ENCODE measurements around the gene ROPN1.
"Not testable (repeated sequence)": the region's sequence is repeated elsewhere in the genome, so short reads cannot be mapped to it uniquely, and the experiment has no call there.

ROPN1 gene

DNA sequence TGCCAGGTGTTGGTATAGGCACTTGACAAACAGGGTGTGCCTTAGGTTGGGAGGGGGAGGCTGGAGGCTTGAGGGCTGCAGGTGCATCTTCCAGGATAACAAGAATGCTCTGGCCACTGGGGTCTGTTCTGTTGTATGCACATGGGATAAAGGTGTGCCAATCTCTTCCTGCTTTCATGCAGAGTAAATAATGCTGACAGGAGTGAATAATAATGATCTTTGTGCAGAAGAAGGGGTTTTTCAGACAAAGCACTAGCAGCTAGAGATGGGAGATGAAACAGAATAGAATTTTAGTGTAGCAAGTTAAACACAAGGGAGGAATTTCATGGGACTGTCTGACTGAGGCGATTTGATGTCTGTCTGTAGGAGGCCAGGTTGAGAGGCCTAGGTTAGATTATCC, 1.9 kb upstream of the ROPN1 start:
- no peak for DNase-seq

DNA sequence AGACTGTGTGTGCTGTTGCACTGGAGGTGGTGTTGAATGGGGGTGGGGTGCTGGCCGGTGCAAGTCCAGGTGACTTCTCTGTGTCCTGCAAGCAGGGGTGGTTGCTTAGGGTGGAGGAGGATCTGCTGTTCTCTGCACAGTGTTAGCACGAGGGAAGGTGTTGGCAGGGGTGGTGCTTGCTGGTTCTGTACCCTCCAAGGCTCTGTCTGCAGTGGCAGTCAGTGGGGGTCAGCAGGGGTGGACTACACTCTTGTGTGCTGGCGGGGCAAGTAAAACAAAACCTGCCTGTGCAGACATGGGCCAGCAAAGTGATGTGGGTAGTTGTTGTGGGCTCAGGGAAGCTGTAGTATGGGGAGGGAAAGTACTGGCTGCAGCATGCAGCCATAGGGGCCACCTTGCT, 5.5 kb downstream of the ROPN1 start:
- no peak for DNase-seq

DNA sequence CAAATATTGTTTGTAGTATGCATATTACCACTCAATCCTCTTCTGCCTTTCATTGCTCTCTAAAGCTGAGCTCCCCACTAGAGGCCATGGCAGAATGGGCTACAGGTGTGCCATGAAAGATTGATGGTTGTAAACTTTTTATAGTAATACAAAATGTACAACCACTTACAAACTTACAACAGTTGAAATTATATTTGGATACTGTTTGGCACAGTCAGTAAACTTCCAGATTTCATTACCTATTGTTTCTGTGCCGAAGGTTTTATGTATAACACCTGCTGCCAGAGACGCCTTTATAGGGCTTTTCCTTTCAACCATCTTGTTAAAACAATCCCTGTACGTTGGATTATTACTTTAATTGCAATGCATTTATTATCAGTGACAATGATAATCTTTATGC, 7.0 kb downstream of the ROPN1 start:
- no peak for DNase-seq

DNA sequence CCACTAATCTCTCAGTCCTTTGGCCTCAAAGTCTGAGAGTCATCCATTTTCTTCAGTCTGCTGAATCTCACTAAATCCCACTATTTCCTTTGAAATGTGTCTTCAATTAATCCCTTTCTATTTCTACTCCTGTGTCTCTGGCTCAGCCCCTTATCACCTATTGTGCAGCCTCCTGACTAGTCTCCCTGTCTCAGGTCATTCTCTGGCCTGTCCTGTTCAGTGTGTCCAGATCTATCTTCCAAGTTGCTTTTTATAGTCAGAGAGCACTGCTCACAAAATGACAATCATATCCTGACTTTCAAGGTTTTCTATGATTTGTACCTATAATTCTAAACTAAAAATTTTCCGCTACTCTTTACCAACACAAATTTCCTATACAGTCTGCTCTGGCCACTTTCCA, 7.6 kb downstream of the ROPN1 start:
- DNase-seq = no peak

DNA sequence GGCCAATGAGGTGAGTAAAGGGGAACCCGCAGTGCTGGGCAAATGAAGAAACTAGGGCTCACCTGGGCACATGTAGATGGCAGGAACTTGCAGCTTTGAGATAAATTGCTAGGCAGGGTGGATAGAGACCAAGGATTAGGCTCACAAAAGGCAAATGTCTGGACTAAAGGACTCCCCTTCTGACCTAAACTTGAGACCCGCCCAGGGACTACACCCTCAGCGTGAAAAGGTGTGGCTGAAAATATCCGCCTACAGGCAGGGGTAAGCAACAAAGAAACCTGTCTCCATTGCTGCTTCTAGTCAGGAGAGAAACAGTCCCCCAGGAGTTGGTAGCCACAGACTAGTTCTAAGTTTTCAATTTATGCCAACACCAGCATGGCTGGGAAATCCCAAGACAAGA, 10.6 kb downstream of the ROPN1 start:
- DNase-seq = not testable (repeated sequence)

DNA sequence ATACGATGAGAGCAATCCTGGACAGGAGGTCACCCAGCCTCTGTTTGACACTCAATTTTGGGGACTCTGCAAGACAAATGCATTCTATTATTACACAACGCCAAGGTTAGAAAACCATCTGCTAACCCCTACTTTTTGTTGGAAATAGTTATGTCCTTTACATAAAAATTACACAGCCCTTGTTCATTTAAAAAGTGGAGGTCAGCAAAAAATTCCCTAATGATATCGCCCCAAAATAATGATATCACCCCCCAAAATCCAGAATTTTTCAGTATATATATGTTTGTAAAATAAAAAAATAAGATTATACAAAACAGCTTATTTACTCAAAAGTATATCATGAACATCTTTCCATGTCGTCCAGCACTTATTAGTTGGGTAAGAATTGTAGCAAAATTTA, 11.4 kb downstream of the ROPN1 start:
- DNase-seq = no peak

DNA sequence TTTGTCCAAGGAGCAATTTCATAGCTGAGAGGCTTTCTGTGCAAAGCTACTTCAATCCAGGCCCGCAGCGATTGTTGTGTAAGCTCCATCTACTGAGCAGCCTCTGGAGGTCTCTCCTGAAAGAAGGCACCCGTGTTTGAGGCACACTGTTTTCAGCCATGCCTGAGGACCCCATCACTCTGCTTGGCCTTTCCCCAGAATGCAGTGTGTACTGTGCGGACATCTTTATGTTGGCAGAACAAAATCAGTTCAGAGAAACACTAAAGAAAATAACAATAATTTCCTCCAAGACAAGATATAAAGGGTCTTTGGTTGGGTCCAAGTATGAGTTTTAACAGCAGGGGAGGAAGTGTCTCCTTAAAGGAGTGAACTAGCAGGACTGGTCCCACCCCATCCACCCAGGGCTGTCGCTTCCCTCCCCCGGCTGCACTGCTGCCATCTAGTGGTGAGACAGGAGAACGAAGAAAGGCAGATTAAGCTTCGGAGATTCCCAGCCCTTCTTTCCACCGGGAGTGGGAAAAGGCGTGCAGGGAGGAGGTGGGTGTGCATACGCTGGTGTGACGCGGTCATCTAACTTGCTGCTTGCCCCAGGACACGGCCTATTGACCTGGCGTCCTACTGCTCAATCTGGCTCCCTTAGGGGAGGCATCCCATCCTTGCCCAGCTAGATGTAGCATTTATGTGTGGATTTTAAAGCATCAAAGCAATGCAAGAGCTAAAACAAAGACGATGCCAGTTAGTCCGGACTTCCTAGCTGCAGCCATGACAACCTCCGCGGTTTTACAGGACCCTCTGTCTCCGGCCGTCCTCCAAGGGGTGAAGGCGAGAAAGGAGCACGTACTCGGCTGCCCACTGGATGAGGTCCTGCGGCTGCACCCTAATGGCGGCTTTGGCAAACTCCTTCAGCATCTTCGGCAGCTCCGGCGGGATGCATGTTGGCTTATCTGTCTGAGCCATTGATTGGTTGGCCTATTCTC, 12.1 kb downstream of the ROPN1 start:
- peak in 1 of 2 donors; percentile 38 for DNase-seq

DNA sequence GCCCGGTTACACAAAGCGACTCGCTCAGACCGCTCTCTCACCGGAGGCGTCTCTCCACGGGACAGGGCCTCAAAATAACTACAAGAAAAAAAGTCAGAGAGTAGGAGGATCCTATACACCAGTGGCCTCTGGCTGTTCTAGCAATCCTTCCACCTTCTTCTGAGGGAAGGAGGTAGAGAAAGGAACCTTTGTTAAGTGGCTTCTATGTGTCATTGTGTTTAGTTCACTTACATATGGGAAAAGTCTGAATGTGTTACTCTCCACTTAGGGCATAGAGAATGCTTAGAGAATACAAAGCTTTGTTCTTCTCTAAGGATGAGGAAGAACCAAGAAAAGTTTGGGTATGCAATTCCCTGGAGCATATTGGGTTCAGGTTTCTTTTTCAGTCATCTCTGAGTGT, 15.0 kb downstream of the ROPN1 start:
- DNase-seq = not testable (repeated sequence)

DNA sequence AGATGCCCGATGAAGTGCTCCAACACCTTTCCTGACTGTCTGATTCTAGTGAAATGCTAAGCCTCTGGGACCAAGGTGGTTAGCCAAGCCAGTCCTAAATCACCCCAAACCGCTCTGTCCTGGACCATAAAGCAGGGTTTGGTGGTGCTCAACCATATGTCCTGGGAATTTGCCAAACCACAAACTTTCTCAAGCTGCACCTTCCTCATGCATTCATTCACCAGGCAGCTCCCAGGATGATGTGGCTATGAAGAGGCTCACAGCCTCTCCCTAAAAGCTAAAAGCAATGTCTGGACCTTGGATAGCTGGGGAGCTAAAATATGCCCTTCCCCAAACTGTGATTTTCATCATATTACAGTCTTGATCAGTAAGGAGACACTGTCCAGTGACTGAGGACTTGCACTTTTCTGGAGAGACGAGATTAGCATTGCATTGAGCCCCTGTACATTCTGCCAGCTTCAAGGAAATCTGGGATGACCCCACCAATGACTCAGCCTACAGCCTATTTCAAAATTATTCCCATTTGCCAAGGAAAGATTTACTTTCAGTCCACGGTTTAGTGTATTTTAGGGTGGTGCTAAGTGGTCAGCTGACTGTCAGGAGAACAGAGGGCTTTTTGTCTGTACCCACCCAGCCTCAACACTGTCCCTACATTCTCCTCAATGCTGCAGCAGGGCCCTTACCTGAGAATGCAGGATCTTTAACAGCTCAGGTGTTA, 15.6 kb downstream of the ROPN1 start:
- DNase-seq = not testable (repeated sequence)

DNA sequence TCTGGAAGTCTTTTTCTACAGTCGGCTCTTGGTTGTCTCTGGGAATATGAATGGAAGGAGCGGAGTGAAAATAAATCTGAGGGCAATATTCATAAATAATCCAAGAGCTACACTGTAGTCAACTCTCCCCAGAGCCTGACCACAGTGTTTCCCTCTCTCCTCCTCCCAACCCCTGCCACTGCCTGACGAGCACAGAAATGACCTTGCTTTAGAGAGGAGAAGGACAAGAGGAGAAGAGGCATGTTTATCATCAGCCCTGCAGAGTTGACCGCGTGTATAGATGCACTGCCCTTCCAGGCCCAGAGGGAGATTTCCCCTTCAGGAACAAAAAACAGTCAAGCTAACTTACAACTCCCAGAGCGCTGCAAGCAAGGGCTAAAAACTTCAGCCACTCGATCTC, 16.9 kb downstream of the ROPN1 start:
- not testable (repeated sequence) for DNase-seq

DNA sequence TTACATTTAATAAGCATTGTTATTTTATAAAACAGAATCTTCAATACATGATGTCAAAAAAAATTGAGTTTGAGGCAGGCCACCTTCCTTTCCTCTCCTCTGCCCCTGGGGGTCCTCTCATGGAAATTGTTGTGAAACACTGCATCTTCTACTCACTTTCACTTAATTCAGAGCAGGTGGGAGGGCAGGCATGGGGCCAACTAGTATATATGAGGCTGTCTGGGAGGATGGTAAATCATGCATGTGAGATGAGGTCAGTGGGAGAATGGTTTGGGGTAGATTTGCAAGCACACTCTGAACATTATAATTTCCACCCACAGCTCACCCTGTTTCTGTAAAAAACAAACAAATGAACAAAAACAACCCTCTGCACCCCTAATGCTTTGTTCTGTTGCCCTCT, 20.5 kb downstream of the ROPN1 start:
- no peak for DNase-seq

DNA sequence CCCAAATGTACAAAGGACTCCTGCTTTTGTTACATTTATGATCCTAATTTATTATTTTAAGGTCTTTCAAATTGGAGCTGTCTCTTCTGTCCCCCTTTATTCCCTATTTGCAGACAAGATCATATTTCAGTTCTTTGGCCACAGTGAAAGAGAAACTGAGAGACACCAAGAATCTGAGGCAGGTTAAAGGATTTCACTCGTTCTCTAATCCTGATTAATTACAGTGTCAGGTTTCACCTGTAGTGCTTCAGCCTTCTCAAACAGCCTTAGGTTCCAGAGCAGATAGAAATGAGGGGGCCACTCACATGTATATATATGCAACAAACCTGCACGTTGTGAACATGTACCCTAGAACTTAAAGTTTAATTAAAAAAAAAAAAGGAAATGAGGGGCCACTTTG, 24.7 kb downstream of the ROPN1 start:
- not testable (repeated sequence) for DNase-seq

DNA sequence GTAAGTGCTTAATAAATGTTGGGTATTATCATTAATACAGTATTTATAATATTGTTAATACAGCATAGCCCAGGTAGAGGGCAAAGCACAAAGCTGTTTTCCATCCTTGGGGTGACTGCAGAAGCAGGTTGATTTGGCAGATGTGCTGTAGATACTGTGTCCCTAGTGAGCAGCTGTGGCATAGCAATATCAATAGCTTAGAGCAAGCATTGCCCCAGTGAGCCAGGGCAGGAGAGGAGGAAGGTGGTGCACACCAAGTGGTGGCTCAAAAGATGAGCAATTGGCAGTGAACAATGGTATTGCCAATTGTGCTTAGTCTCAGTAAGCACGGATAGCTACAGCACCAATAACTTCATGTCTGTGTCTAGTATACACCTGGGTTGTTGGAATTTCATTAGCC, 25.1 kb downstream of the ROPN1 start:
- not testable (repeated sequence) for DNase-seq

DNA sequence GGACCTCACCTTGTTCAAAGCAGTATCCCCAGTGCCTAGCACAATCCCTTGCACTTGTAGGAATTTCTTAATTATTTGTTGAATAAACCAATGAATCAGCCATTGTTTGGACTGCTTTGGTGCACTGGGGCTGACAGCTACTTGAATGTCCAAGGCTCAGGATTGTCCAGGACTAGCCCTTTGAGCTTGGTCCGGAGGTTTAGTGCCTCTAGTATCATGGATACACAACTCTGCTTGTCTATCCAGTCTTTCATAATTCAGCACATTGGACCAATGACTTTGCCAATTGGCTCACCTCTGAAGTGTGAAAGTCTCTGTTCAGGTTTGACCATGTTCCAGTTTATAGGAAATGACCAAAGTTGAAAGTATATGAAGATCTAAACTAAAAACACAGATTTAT, 27.1 kb downstream of the ROPN1 start:
- DNase-seq = not testable (repeated sequence)

DNA sequence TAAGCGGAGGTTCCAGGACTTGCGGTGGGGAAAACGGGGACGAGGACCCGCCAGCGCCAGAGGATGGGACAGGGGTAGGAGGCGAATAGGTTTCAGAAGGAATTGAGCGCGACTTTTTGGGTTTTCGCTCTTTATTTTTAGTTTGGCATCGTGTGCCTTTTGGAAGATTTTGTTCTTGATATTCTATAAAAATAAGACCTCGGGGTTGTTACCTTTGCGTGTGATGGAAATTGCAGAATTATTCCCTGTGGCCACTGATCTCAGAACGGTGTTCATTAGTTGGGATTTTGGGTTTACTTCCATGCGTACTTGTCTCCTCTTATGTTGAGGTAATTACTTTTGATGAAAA, 30.4 kb downstream of the ROPN1 start:
- no peak for DNase-seq

DNA sequence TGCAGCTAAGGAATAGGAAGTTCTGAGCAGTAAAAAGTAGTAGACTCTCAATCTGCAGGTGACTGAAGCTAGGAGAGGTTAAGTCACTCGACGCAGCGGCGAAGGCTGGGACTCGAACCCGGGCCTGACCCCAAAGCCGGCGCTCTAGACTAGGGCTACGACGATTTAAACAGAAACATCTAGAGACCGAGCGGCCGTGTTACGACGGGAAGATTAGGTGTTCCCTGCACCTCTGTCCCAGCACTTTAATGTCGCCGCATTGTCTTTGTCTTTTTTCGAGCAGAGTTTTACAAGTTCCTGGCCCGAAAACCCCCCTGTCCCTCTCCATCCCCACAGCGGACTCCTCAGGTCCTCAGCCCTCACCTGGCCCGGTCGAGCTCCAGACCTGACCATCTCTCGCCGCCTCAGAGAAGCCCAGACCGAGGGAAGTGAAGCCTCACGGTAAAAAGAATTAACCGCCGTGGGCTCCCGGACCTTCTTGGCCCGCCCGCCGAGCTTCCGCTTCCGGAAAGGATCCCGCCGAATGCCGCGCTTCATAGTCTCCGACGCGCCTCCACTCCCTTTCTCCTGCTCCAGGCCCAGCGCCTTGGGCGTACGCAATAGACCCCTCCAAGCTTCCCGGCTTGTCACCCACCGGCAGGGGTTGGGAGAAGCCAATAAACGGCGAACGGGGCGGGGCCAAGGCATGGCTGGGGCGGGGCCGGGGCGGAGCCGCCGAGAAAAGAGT, 31.0 kb downstream of the ROPN1 start, which contains the start of gene CCDC14:
TSS of gene CCDC14 (minus strand) at position 449 of the 727 bp plus-strand sequence. CDS start at position 393, 56 bp downstream.
- DNase-seq = peak; percentile 72 to 81

DNA sequence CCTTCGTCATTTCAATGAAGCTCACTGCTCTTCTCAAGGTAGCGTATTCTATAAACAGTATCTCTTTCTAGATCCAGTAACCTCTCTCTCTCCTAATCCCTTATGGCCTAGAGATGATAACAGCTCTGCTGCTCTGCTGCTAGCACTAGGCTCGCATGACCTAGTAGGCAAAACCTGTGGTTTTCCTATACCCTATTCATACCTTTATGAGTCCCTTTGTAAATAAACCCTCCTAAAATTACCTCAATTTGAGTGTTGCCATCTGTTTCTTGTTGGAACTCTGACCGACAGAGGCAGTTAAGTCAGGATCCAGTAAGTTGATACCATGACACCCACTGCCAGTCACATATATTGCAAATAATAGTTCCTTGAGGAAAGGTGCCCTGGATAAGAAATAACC, 38.2 kb downstream of the ROPN1 start:
- DNase-seq = no peak

DNA sequence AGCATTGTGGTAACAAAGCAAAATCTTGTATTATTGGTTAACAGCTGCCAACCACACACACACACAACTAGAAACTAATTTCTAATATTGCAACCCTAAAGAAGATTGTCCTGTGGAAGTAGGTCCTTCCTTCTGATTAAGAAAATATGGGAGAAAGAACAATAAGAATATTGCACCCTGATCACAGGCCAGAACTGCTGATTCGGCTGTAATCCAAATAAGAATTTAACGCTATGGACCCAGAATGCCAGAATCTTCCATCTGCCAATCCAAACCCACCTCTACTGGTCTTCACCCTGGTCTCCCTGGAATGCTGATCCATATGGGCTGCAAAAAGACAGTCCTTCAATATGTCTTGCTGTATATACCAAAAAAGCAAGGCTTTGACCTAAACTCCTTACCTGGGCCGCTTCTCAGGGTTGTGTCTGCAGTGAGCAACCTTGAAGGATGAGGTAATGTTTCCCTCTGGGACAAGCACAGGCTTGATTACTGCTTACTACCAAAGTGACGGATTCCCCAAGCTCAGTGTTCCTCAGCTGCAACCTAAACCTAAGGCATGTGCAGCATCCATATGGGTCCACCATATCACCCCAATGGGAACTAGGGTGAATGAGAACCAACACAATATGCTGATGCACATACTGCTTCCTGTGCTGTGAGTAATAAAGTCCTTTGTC, 38.9 kb downstream of the ROPN1 start:
- no peak for DNase-seq

DNA sequence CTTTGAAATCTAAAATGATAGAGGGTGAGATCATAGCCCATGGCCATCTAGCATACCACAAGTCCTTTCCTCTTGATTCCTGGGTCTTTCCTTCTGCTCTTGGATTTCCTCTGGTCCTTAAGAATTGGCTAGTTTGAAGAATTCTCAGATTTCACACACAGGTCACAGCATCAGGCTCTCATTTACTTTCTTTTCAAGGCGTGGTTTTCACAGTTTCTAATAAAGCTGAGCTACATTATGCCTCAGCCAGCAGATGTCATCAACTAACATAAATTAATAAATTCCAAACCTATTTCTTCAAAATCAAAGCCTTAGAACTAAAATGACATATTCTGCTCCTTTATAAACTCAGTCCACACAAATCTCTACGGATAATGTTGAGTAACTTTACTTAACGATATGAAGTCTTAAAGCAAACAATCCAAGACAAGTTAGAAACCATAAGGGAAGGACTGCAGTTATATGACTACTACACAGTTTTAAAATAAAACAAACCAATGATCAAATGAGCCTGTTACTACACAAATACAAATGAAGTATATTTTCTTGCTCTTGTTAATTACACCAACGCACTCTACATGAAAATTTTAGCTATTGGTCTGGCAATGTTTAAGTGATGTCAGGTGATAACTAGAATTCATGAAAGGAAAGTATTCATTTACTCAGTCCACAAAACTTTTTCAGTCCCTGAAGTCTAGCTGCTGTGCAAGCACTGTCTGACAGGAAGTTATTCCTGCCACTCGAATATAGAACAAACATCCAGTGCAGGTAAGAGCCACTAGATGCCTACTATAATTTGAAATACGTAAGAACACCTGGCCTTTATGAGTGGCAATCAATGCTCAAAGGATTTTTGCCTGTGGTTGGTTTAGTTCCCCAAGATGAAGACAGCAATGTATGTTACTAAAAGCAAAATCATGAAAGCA, 40.1 kb downstream of the ROPN1 start:
- DNase-seq = no peak

DNA sequence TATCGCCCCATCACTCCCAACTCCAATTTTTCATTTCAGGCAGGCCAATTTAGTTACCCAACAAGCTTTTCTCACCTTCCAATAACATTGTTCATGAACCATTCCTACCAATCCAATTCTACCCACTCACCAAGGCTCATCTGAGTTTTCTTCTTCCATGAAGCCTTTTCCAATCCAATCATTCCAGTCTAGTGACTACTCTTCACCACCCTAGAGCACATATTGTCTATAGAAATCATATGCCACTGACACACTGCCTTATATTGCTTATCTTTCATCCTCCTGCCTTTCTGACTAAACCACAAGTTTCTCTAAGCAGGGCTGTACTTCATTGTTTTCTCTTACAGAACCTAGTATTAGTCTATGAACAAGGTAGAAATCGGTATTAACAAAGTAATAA, 42.3 kb downstream of the ROPN1 start:
- no peak for DNase-seq

DNA sequence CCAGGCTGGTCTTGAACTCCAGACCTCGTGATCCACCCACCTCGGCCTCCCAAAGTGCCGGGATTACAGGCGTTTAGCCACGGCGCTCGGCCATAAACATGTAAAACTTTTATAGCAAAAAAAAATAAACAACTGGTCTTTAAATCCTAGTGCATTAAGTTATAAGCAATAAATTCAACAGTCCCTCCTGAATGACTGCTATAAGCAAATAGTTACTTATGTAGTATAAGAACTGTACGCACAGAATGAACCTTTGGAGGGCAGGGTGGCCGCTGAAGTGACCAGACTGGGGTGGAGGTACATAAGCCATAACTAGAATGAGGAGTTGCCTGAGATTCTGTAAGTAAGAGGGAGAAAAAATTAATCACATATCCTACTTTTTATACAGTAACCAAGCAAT, 43.5 kb downstream of the ROPN1 start:
- no peak for DNase-seq

DNA sequence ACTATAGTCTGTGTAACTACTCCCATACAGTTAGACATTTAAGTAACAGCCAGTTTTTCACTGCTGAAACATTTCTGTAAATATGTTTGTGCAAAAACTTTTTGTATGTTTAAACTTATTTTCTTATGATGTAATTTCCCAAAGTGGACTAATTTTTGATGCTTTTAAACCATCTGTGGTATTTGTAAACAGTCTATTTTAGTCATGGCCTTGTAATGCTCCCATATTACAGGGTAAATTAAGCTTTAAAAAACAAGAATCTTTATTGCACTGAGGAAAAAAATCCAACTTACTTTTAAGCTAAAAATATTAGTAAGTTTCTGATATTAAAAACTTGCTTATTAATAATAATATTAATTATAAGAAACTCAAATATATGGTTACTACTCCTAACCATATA, 44.4 kb downstream of the ROPN1 start:
- DNase-seq = no peak
